Adipose tissue (tissue), 3 donors: ENCODE data around the gene CLBA1. TPM values are rescaled to one million over a fixed set of nuclear protein-coding genes. Genes with fewer than 3 reads are reported as not detected.

ENCODE experiments used
- polyA plus RNA-seq, 3 donors: library from polyadenylated mRNA; stranded (reverse); fragments of 200-250 nt; gene quantifications; one replicate each; pipeline ENCODE4 v1.2.3, GENCODE V29; 2013
- donor health status: healthy with polysubstance abuse.
- donor health status: Bipolar disorder and iron deficiency.
- donor health status: healthy.

CLBA1 gene
- polyA plus RNA-seq, 3 donors, result 2.2 to 10.9 (median 2.8) TPM

Other genes starting within 250 kb of the CLBA1 start
- 100 to 1,000 TPM; 148 to 213 (median 182) TPM for gene SIVA1, start 232.6 kb upstream of the CLBA1 start, polyA plus RNA-seq
- gene AKT1, start 190.0 kb upstream of the CLBA1 start, polyA plus RNA-seq, result 100 to 1,000 TPM in 2 of 3 donors, 10 to 100 TPM in 1; 70.4 to 158 (median 126) TPM
- gene ZBTB42, start 184.7 kb upstream of the CLBA1 start, polyA plus RNA-seq, result 1 to 10 TPM; 2.8 to 8.4 (median 5.2) TPM
- 10 to 100 TPM; 10.2 to 17.1 (median 11.8) TPM for gene CEP170B, start 120.5 kb upstream of the CLBA1 start, polyA plus RNA-seq
- gene PLD4, start 60.9 kb upstream of the CLBA1 start, polyA plus RNA-seq, result under 1 TPM in 2 of 3 donors, not detected in 1; 0.07 to 0.15 TPM
- 10 to 100 TPM in 1 of 3 donors, 1 to 10 TPM in 1, under 1 TPM in 1; 0.72 to 15.6 (median 2.9) TPM for gene AHNAK2, start 7.4 kb upstream of the CLBA1 start, polyA plus RNA-seq
- 1 to 10 TPM; 2.5 to 4.0 (median 3.5) TPM for gene CDCA4, start 35.3 kb downstream of the CLBA1 start, polyA plus RNA-seq
- gene GPR132, start 79.6 kb downstream of the CLBA1 start, polyA plus RNA-seq, result 1 to 10 TPM in 2 of 3 donors, under 1 TPM in 1; 0.37 to 2.7 (median 2.4) TPM
- 10 to 100 TPM in 2 of 3 donors, 1 to 10 TPM in 1; 8.8 to 33.1 (median 19.0) TPM for gene JAG2, start 183.0 kb downstream of the CLBA1 start, polyA plus RNA-seq
- 10 to 100 TPM; 23.7 to 29.2 (median 26.2) TPM for gene NUDT14, start 195.5 kb downstream of the CLBA1 start, polyA plus RNA-seq